ENCODE results near the gene SCRN2.

DNA sequence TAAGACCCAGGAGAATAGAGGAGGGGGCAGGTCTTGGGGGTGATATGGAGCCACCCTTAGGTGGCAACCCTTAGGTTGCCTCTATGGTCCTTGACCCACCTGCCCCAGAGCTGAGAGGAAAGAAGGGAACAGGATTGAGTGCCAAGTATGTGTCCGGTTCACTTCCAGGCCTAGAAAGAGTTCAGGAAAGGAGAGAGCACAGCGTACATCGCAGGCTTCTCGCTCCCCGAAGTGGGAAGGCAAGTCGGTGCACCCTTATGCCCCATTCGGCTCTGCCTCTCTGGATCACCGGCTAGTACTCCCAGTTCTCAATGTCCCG is 9.3 kb upstream of the SCRN2 start:
- no peak for TF ChIP-seq POLR2A (IDR thresholded peaks at IDR 0.05)
- TF ChIP-seq CTCF (IDR thresholded peaks at IDR 0.05), result no peak

Data from sigmoid colon (tissue), 3 donors.